ENCODE data around the gene POC1A. TPM values are rescaled to one million over a fixed set of nuclear protein-coding genes. Genes with fewer than 3 reads are reported as not detected.

The POC1A gene
- total RNA-seq, 1 experiment from 2014 or later, result 7.7 TPM

- in situ Hi-C loops (cut with HindIII; ENCODE audit: low pct_unique_long_range_greater_than_20kb, low sequenced_read_pairs), result no loop called here
Measured at GRCh38 chr3:52143156-52143555, 11.1 kb downstream of the POC1A start.

DNA sequence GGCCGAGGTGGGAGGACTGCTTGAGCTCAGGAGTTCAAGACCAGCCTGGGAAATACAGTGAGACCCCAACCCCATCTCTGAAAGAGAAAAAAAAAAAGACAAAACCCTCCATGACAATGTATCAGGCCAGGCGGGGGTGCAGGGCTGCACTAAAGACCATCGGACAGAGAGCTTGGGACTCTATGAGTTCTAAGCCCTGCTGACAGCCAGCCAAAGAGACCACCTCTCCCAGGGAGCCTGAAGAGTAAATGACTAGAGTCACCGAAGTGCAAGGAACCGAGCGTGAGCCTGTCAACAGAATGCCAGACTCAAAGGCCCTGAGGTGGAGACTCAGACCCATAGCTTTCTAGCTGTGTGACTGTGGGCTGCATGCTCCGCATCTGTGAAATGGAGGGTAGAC, 12.5 kb downstream of the POC1A start:
- in situ Hi-C loops (cut with HindIII; ENCODE audit: low pct_unique_long_range_greater_than_20kb, low sequenced_read_pairs), result no loop called here
- DNase-seq (ENCODE audit: low read depth, low spot score), result no peak

More at GRCh38 chr3:52143156-52143555, 11.1 kb downstream of the POC1A start:
- no peak for DNase-seq (ENCODE audit: low read depth, low spot score)

GRCh38 chr3:52140769-52141168, 13.5 kb downstream of the POC1A start:
- in situ Hi-C loops (cut with HindIII; ENCODE audit: low pct_unique_long_range_greater_than_20kb, low sequenced_read_pairs), result no loop called here
- DNase-seq (ENCODE audit: low read depth, low spot score), result no peak

GRCh38 chr3:52140000-52140399, 14.2 kb downstream of the POC1A start:
- no peak for DNase-seq (ENCODE audit: low read depth, low spot score)
- in situ Hi-C loops (cut with HindIII; ENCODE audit: low pct_unique_long_range_greater_than_20kb, low sequenced_read_pairs), result no loop called here

GRCh38 chr3:52137311-52137710, 16.9 kb downstream of the POC1A start:
- in situ Hi-C loops (cut with HindIII; ENCODE audit: low pct_unique_long_range_greater_than_20kb, low sequenced_read_pairs), result no loop called here
- DNase-seq (ENCODE audit: low read depth, low spot score), result no peak

GRCh38 chr3:52136513-52136912, 17.7 kb downstream of the POC1A start:
- DNase-seq (ENCODE audit: low read depth, low spot score), result no peak
- in situ Hi-C loops (cut with HindIII; ENCODE audit: low pct_unique_long_range_greater_than_20kb, low sequenced_read_pairs), result no loop called here

GRCh38 chr3:52135332-52135731, 18.9 kb downstream of the POC1A start:
- no peak for DNase-seq (ENCODE audit: low read depth, low spot score)
- in situ Hi-C loops (cut with HindIII; ENCODE audit: low pct_unique_long_range_greater_than_20kb, low sequenced_read_pairs), result no loop called here

DNA sequence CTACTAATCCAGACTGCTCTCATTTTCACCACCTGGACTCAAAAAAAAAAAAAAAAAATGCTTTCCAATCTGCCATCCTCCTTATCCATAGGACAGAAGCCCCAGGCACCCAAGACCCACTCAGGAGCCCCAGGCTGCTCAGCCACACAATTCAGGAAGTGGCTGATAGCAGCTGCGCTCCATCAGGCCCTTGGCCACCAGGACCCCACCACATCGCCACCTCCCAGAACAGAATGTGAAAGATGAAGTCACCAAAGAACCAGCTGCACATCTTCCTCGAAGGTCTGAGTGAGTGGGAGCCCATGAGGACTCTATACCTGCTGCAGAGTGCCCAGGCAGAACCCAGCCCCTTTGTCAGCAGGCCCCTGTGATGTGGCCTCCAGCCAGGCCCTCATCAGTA, 19.5 kb downstream of the POC1A start:
- no peak for DNase-seq (ENCODE audit: low read depth, low spot score)
- in situ Hi-C loops (cut with HindIII; ENCODE audit: low pct_unique_long_range_greater_than_20kb, low sequenced_read_pairs), result no loop called here

- no peak for DNase-seq (ENCODE audit: low read depth, low spot score)
- in situ Hi-C loops (cut with HindIII; ENCODE audit: low pct_unique_long_range_greater_than_20kb, low sequenced_read_pairs), result no loop called here
Measured at GRCh38 chr3:52132930-52133329, 21.3 kb downstream of the POC1A start.

GRCh38 chr3:52132041-52132440, 22.2 kb downstream of the POC1A start:
- in situ Hi-C loops (cut with HindIII; ENCODE audit: low pct_unique_long_range_greater_than_20kb, low sequenced_read_pairs), result no loop called here
- DNase-seq (ENCODE audit: low read depth, low spot score), result no peak

GRCh38 chr3:52130966-52131622, 23.1 kb downstream of the POC1A start:
- in situ Hi-C loops (cut with HindIII; ENCODE audit: low pct_unique_long_range_greater_than_20kb, low sequenced_read_pairs), result no loop called here
- no peak for DNase-seq (ENCODE audit: low read depth, low spot score)

DNA sequence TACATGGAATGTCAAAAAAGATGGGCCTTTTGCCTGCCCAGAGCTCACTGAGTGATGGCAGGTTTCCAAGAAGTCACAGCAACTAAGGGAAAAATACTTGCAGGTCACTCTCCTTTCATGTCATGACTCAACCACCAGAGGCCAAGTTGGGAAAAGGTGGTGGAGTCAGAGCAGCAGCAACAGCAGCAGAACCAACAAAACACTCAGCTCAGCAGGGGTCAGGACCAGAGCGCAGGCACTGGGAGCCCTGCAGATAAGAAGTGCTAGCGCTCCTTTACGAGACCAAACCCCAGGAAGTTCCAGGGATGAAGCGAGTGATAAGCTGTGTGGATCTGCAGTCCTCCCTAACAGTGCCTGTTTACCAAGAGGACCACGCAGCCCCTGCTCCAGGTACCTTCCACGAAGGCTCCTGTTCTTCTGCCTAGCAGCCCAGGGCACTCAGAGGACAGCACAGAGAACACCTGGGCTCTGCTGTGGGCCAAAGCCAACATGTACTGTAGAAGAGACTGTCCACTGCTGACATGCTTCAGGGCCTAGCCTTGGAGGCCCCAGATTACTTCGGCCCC, 26.0 kb downstream of the POC1A start:
- in situ Hi-C loops (cut with HindIII; ENCODE audit: low pct_unique_long_range_greater_than_20kb, low sequenced_read_pairs), result no loop called here
- no peak for DNase-seq (ENCODE audit: low read depth, low spot score)

DNA sequence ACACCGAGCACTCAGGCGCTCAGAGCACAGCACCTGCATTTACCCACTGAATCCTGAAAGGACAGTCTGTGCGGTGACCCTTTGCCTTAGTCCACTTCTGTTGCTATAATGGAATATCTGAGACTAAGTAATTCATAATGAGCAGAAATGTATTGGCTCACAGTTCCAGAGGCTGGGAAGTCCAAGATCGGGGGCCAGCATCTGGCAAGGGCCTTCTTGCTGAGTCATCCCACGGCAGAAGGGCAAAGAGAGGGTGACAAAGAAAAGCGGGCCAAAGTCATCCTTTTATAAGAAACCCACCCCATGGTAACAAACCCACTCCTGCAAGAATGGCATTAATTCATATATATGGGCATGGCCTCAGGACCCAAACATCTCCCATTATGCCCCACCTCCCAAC, 27.7 kb downstream of the POC1A start:
- in situ Hi-C loops (cut with HindIII; ENCODE audit: low pct_unique_long_range_greater_than_20kb, low sequenced_read_pairs), result no loop called here
- DNase-seq (ENCODE audit: low read depth, low spot score), result no peak

DNA sequence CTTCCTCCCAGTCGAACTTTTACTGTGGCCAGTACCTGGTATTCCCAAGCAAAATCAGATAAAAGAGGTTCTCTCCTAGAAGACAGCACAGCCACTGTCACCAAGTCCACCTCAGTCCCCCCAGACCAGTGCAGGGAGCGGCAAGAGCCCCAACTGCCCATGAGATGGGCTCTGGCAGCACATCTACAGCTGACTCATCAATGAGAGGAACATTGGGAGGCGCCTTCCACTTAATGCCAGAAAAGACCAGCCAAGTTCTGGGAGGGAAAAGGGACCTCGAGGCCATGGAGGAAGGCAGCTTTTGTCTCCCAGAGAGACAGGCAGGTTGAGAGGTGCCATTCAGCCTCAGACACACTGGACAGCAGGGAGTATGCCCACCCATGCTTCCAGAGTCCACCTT, 28.2 kb downstream of the POC1A start:
- in situ Hi-C loops (cut with HindIII; ENCODE audit: low pct_unique_long_range_greater_than_20kb, low sequenced_read_pairs), result no loop called here
- no peak for DNase-seq (ENCODE audit: low read depth, low spot score)

GRCh38 chr3:52124766-52125165, 29.5 kb downstream of the POC1A start:
- no peak for DNase-seq (ENCODE audit: low read depth, low spot score)
- in situ Hi-C loops (cut with HindIII; ENCODE audit: low pct_unique_long_range_greater_than_20kb, low sequenced_read_pairs), result no loop called here

- DNase-seq (ENCODE audit: low read depth, low spot score), result no peak
- in situ Hi-C loops (cut with HindIII; ENCODE audit: low pct_unique_long_range_greater_than_20kb, low sequenced_read_pairs), result no loop called here
Measured at GRCh38 chr3:52124126-52124525, 30.1 kb downstream of the POC1A start.

DNA sequence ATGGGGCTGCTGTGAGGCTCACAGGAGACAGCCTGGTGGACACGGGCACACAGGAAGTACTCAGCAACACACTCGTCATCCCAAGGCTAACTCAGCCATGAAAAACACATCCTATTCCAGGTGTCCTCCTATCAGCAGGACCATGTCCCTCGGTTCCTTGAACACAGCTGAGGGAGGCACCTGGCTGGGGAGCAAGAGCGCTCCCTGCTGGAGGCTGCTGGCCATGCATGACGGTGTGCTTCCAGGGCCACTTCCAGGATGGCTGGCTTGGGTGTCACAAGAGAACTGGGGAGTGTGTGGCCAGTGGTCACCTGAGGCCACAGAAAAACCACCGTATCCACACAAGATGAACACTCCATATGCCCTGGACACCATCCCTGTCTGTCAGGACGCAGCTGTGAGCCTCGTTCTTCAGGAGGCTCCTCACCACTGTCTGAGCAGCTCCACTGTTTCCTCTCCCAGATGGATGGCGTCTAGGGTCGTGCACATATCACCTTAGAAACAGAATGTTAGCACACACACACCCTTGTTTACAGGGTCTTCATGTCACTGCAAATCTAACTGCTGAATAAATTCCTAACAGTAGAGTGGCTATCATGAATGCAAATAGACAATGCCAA, 31.0 kb downstream of the POC1A start:
- in situ Hi-C loops (cut with HindIII; ENCODE audit: low pct_unique_long_range_greater_than_20kb, low sequenced_read_pairs), result no loop called here

DNA sequence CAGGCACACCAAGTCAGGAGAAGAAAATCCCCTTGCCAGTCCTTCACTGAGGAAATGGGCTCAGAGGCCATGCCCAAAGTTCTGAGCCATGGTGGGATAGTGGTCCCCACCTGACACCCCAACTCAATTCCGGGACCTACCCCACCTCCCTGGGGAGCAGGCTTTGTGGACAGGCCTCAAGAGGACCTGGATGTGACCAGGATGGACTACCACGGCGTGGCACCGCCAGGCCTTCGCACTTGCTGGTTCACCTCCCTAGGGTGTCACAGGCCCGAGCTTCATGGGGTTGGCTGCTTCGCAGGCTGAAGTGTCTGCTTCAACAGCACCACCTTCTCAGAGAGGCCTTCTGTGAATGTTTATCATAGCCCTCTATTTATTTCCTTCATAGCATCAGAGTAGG, 31.7 kb downstream of the POC1A start:
- no peak for DNase-seq (ENCODE audit: low read depth, low spot score)
- in situ Hi-C loops (cut with HindIII; ENCODE audit: low pct_unique_long_range_greater_than_20kb, low sequenced_read_pairs), result no loop called here

More for the DNA sequence above, 31.0 kb downstream of the POC1A start:
- peak; percentile 71 for DNase-seq (ENCODE audit: low read depth, low spot score)

DNA sequence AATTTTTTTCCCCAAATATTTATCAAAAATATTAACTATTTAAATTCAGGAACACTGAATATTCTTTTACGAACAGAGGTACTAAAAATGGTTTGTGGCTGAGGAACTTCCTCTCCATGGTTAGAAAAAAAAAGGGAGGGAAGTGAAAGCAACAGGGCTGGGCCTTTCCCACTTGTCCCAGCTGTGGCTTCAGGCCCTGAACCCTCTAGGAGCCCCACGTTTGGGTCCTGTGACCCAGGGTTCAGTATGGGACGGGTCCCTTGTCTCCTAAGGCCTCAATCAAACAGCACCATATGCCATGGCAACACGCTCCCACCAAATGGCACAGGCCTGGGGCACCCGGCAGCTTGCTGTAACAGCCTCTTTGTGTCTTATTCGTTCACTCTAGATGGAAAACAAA, 32.4 kb downstream of the POC1A start:
- in situ Hi-C loops (cut with HindIII; ENCODE audit: low pct_unique_long_range_greater_than_20kb, low sequenced_read_pairs), result no loop called here
- DNase-seq (ENCODE audit: low read depth, low spot score), result no peak
